ENCODE measurements around the gene CD320. TPM values are rescaled to one million over a fixed set of nuclear protein-coding genes. Genes with fewer than 3 reads are reported as not detected.
"Not testable (repeated sequence)": the region's sequence is repeated elsewhere in the genome, so short reads cannot be mapped to it uniquely, and the experiment has no call there.

The CD320 gene
- 10 to 100 TPM; 12.7 to 26.4 (median 18.2) TPM for total RNA-seq

DNA sequence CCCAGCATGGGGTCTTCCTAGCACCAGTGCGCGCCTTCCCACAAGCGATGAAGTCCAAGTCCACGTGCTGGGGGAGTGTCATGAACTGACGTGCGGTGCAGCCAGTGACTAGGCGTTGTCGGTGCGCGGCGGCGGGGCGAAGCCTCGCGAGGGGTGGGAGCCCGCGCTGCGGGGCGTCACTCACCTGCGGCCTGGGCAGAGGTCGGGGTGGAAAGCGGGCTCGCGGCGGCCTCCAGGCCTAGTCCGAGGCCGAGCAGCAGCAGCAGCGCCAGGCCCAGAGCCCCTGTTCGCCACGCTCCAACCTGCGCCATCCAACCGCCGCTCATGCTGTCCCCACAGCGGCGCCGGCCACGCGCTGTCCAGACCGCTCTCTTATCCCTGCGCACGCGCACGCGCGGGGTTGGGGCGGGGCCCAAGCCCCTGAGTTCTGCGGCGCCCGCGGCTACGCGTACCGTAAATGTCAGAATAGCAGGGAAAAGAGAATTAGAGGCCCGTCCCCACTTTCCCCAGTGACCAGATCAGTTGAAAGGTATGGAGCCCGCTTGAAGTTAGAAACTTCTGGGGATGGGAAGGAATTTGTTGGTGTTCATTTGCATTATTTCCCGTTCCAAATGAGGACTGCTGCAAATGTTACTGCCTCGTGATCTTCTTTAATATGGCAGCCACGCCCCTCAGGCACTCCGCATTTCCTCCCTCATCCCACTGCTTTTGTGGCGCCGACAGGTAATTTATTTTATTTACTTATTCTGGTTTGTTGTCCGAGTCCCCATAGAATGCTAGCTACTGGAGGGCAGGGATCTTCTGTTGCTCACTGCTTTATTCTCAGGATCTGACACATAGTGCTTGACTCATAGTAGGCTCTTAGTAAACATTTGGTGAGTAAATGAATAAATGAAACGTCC is at the start of gene CD320:
TSS of gene CD320 (minus strand) at position 394 of the 902 bp plus-strand sequence. CDS start at position 326, 68 bp downstream.
- Histone ChIP-seq H3K4me3 (peak within 1 kb of the TSS; percentile 43 to 77 (median 68)), H3K36me3 (peaks cover 0 to 33% (median 0%) of the 10 kb centered on the region in 3 donors), H3K27me3 (no peaks in the 10 kb centered on the region), H3K4me1 (peaks cover 0 to 36% (median 14%) of the 10 kb centered on the region in 4 donors), H3K27ac (peak within 1 kb of the TSS; percentile 66 to 86 (median 70)), H3K9me3 (no peaks in the 10 kb centered on the region)
- TF ChIP-seq, protein P1, sequence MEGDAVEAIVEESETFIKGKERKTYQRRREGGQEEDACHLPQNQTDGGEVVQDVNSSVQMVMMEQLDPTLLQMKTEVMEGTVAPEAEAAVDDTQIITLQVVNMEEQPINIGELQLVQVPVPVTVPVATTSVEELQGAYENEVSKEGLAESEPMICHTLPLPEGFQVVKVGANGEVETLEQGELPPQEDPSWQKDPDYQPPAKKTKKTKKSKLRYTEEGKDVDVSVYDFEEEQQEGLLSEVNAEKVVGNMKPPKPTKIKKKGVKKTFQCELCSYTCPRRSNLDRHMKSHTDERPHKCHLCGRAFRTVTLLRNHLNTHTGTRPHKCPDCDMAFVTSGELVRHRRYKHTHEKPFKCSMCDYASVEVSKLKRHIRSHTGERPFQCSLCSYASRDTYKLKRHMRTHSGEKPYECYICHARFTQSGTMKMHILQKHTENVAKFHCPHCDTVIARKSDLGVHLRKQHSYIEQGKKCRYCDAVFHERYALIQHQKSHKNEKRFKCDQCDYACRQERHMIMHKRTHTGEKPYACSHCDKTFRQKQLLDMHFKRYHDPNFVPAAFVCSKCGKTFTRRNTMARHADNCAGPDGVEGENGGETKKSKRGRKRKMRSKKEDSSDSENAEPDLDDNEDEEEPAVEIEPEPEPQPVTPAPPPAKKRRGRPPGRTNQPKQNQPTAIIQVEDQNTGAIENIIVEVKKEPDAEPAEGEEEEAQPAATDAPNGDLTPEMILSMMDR (IDR thresholded peaks at IDR 0.05), result no peak
- TF ChIP-seq POLR2A (IDR thresholded peaks at IDR 0.05), result no peak
- peak; percentile 89 to 95 (median 90) for DNase-seq

DNA sequence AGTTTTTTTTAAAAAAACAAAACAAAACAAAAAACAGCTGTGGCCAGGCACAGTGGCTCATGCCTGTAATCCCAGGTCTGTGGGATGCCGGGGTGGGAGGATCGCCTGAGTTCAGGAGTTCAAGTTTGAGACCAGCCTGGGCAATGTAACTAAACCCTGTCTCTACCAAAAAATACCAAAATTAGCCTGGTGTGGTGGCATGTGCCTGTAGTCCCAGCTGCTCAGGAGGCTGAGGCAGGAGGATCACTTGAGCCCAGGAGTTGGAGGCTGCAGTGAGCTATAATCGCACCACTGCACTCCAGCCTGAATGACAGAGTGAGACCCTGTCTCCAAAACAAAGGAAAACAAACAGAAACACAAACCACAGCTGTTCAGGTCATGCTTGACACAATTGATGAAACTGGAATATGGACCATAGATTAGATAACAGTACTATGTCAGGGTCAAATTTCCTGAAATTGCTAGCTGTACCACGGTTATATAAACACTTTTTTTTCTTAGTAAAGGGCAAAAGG is 48.9 kb upstream of the CD320 start:
- H3K9me3 ChIP-seq, result no peaks in the 10 kb centered on the region
- TF ChIP-seq, protein P1 (IDR thresholded peaks at IDR 0.05), result no peak
- TF ChIP-seq POLR2A (IDR thresholded peaks at IDR 0.05), result no peak
- no peak overlapping the region for H3K4me3 ChIP-seq
- no peaks in the 10 kb centered on the region for H3K36me3 ChIP-seq
- peak overlapping the region in 2 of 4 donors; percentile 10 to 48 for H3K27ac ChIP-seq
- H3K27me3 ChIP-seq, result no peaks in the 10 kb centered on the region
- H3K4me1 ChIP-seq, result peaks cover 0 to 19% (median 0%) of the 10 kb centered on the region in 4 donors
- DNase-seq, result no peak

GRCh38 chr19:8355631-8356402 is 47.7 kb upstream of the CD320 start:
- Histone ChIP-seq H3K4me3 (no peak overlapping the region), H3K9me3 (no peaks in the 10 kb centered on the region), H3K27ac (peak overlapping the region in 2 of 4 donors; percentile 35 to 59), H3K36me3 (no peaks in the 10 kb centered on the region), H3K27me3 (no peaks in the 10 kb centered on the region), H3K4me1 (peaks cover 0 to 9% (median 0%) of the 10 kb centered on the region in 4 donors)
- peak in 1 of 3 donors; percentile 64 for DNase-seq
- no peak for TF ChIP-seq POLR2A (IDR thresholded peaks at IDR 0.05)
- TF ChIP-seq, protein P1 (IDR thresholded peaks at IDR 0.05), result no peak

DNA sequence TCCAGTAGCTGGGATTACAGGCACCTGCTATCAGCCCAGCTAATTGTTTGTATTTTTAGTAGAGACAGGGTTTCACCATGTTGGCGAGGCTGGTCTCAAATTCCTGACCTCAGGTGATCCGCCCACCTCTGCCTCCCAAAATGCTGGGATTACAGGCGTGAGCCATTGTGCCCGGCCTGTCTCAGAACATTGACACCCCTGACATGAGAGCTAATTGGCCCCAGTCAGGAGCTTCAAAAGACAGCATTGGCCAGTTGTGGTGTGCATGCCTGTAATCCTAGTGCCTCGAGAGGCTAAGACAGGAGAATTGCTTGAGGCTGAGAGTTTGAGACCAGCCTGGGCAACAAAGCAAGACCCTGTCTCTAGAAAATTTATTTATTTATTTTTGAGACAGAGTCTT is 44.7 kb upstream of the CD320 start:
- H3K27me3 ChIP-seq, H3K4me1 ChIP-seq, H3K36me3 ChIP-seq, H3K9me3 ChIP-seq, H3K27ac ChIP-seq, H3K4me3 ChIP-seq, DNase-seq: not testable (repeated sequence)

DNA sequence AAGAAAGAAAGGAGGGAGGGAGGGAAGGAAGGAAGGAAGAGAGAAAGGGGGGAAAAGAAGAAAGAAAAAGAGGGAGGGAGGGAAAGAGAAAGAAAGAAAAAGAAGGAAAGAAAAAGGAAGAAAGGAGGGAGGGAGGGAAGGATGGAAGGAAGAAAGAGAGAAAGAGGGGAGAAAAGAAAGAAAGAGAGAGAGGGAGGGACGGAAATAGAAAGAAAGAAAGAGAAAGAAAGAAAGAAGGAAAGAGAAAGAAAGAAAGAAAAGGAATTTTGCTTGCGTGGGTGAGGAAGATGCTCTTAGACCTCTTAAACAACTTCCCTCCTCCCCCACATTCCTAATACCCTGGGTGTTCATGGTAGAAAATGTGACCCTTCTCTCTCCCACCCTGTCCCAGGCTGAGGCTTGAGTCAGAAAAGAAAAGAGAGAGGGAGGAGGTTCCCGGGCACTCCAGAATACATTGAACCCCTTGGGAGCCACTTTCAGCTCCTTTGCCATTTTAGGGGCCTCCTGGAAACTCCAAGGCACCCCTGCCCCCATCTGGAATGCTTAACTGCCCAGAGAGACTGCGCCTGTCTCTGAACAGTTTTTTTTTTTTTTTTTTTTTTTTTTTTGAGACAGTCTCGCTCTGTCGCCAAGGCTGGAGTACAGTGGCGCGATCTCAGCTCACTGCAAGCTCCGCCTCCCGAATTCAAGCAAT is 44.1 kb upstream of the CD320 start:
- H3K9me3 ChIP-seq, result no peaks in the 10 kb centered on the region
- no peak overlapping the region for H3K4me3 ChIP-seq
- peaks cover 0 to 9% (median 0%) of the 10 kb centered on the region in 4 donors for H3K4me1 ChIP-seq
- no peak for DNase-seq
- no peaks in the 10 kb centered on the region for H3K27me3 ChIP-seq
- TF ChIP-seq POLR2A (IDR thresholded peaks at IDR 0.05), result no peak
- TF ChIP-seq, protein P1 (IDR thresholded peaks at IDR 0.05), result no peak
- no peak overlapping the region for H3K27ac ChIP-seq
- no peaks in the 10 kb centered on the region for H3K36me3 ChIP-seq

DNA sequence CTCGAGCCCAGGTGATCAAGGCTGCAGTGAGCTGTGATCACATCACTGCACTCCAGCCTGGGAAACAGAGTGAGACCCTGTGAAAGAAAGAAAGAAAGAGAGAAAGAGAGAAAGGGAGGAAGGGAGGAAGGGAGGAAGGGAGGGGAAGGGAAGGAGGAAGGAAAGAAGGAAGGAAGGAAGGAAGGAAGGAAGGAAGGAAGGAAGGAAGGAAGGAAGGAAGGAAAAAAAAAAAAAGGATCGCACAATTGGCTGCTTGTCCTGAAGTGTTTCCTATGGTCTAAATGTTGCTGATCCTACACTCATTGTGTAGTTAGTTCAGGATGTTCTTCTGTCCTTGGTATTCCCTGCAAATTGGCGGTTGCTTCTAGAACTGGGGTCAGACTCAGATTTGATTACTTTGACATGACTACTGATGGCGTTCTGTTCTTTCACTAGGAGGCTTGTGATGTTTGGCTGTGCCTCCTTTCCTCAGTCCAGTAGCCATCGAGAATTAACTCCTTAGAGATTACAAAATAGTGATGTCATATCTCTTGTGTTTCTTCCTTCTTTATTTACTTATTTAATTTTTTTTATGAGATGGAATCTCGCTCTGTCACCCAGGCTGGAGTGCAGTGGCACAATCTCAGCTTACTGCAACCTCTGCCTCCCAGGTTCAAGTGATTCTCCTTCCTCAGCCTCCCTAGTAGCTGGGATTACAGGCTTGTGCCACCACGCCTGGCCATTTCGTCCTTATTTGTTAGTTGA is 41.6 kb upstream of the CD320 start:
- H3K4me3 ChIP-seq, H3K9me3 ChIP-seq, DNase-seq, H3K4me1 ChIP-seq, H3K27me3 ChIP-seq, H3K27ac ChIP-seq, H3K36me3 ChIP-seq: not testable (repeated sequence)
